Loucy (cell line): ENCODE results near the gene ESD.

Experiments
- H2AFZ ChIP-seq: fragments of 200-600 bp; sonication (generic); 2 replicates; pipeline ENCODE4 v1.6.0; 2016; ENCODE audit warnings: antibody characterized with exemption, mild to moderate bottlenecking, low read length, moderate library complexity
- H3F3A ChIP-seq: fragments of 200-600 bp; 2 replicates; pipeline ENCODE4 v1.6.0; 2016; ENCODE audit warnings: antibody characterized with exemption, low read depth, mild to moderate bottlenecking
- H3K27me3 ChIP-seq: fragments of 200-600 bp; sonication (generic); 2 replicates; pipeline ENCODE4 v1.6.1; 2014; ENCODE audit warnings: low read length, mild to moderate bottlenecking; ENCODE audit not compliant: insufficient read depth, poor library complexity, severe bottlenecking
- H3K36me3 ChIP-seq: fragments of 200-600 bp; sonication (generic); 2 replicates; pipeline ENCODE4 v1.6.1; 2016; ENCODE audit warnings: low read length; ENCODE audit not compliant: insufficient read depth
- H3K4me1 ChIP-seq: fragments of 200-600 bp; sonication (generic); 2 replicates; pipeline ENCODE4 v1.5.1; 2014; ENCODE audit warnings: low read length, mild to moderate bottlenecking; ENCODE audit not compliant: insufficient read depth, poor library complexity, severe bottlenecking
- H3K4me2 ChIP-seq: fragments of 200-600 bp; sonication (generic); 2 replicates; pipeline ENCODE4 v1.6.0; 2014; ENCODE audit warnings: antibody characterized with exemption, low read length, low read depth, mild to moderate bottlenecking; ENCODE audit not compliant: poor library complexity, severe bottlenecking
- H3K4me3 ChIP-seq: fragments of 200-600 bp; sonication (generic); 2 replicates; pipeline ENCODE4 v1.5.1; 2014; ENCODE audit warnings: low read length, mild to moderate bottlenecking, mixed read lengths; ENCODE audit not compliant: poor library complexity, severe bottlenecking
- H3K79me2 ChIP-seq: fragments of 200-600 bp; sonication (generic); 2 replicates; pipeline ENCODE4 v1.6.1; 2014; ENCODE audit warnings: low read length; ENCODE audit not compliant: insufficient read depth
- H3K9ac ChIP-seq: fragments of 200-600 bp; sonication (generic); 2 replicates; pipeline ENCODE4 v1.6.0; 2014; ENCODE audit warnings: mild to moderate bottlenecking, low read depth, low read length, moderate library complexity; ENCODE audit not compliant: poor library complexity, severe bottlenecking
- H3K9me2 ChIP-seq: fragments of 200-600 bp; sonication (generic); replicated peaks from 2 replicates; pipeline ENCODE4 v1.6.1; 2016; ENCODE audit warnings: low read depth, low read length, mixed read lengths
- H3K9me3 ChIP-seq: fragments of 200-600 bp; sonication (generic); 2 replicates; pipeline ENCODE4 v1.6.1; 2014; ENCODE audit warnings: mild to moderate bottlenecking, antibody characterized with exemption, low read length, low read depth; ENCODE audit not compliant: insufficient read depth
- H4K20me1 ChIP-seq: fragments of 200-600 bp; sonication (generic); 2 replicates; pipeline ENCODE4 v1.6.0; 2014; ENCODE audit warnings: antibody characterized with exemption, low read length, mild to moderate bottlenecking; ENCODE audit not compliant: insufficient read depth, poor library complexity, severe bottlenecking
- EZH2phosphoT487 ChIP-seq: fragments of 200-600 bp; IDR thresholded peaks from 2 replicates; pipeline ENCODE4 v1.6.1; 2018; ENCODE audit warnings: antibody characterized with exemption, mild to moderate bottlenecking, moderate library complexity, borderline replicate concordance
- TF ChIP-seq, protein P1 (sequence below): fragments of 200-600 bp; sonication (generic); conservative IDR thresholded peaks from 2 replicates; pipeline ENCODE4 v1.5.1; 2014; ENCODE audit warnings: mild to moderate bottlenecking, antibody characterized with exemption, low read length

Gene ESD

DNA sequence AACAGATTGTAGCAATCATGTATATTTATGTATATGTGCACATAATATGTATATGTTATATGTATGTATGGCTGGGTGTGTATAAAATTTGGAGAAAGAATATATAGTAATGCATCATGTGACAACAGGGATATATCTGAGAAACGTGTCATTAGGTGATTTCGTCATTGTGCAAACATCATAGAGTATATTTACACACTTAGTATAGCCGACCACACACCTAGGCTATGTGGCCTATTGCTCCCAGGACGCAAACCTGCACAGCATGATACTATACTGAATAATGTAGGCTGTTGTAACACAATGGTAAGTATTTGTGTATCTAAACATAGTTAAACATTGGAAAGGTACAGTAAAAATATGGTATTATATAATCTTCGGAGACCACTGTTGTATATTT is 43.8 kb downstream of the ESD start:
- Histone ChIP-seq H3K9ac (no peak overlapping the region), H3K9me2 (no peaks in the 10 kb centered on the region), H4K20me1 (no peaks in the 10 kb centered on the region), H3K36me3 (0 out of 2 replicates have a peak, but pooled peaks cover 3% of the 10 kb centered on the region), H3K27me3 (peaks cover 5% of the 10 kb centered on the region), H2AFZ (no peak overlapping the region), H3K4me2 (no peak overlapping the region), H3F3A (0 out of 2 replicates have a peak, but pooled peaks cover 5% of the 10 kb centered on the region), H3K4me3 (no peak overlapping the region), H3K9me3 (no peaks in the 10 kb centered on the region), H3K4me1 (peaks cover 38% of the 10 kb centered on the region), H3K79me2 (no peaks in the 10 kb centered on the region)
- no peak for TF ChIP-seq EZH2phosphoT487
- TF ChIP-seq, protein P1, sequence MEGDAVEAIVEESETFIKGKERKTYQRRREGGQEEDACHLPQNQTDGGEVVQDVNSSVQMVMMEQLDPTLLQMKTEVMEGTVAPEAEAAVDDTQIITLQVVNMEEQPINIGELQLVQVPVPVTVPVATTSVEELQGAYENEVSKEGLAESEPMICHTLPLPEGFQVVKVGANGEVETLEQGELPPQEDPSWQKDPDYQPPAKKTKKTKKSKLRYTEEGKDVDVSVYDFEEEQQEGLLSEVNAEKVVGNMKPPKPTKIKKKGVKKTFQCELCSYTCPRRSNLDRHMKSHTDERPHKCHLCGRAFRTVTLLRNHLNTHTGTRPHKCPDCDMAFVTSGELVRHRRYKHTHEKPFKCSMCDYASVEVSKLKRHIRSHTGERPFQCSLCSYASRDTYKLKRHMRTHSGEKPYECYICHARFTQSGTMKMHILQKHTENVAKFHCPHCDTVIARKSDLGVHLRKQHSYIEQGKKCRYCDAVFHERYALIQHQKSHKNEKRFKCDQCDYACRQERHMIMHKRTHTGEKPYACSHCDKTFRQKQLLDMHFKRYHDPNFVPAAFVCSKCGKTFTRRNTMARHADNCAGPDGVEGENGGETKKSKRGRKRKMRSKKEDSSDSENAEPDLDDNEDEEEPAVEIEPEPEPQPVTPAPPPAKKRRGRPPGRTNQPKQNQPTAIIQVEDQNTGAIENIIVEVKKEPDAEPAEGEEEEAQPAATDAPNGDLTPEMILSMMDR = no peak

DNA sequence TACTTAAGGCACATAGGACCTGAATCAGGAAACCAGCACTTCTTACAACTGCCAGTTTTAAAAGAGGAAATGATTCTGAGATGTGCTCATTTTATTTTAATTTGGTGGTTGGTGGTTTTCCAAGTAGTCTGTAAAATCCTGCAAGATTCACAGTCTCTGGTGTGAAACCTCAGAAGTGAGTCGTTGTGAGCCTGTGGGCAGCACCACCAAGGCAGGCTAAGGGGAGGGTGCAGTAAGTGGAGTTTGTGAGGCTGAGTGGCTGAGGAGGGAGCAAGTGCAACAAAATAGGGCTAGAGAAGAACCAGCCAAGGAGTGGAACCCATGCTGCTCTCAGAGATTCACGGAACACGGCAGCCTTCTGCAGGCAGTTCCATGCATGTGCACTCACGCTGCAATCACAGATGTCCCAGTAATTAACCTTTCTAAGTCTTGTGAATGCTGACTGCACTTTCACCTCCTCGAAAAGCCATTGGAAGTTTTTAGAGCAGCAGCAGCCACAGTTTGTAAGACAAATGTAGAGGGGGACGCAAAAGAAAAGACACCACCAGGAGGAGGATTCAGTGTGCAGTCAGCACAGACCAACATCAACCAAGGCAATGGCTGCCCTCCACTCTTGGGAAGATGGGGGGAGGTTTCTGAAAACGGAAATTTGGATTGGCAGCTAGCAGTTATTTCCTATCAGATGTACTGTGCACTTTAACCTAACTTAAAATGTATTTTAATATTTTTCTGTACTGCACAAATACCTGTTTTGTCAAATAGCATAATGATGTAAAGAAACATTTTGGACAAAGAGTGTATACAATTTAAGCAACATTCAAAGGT is 44.9 kb downstream of the ESD start:
- Histone ChIP-seq H4K20me1 (no peaks in the 10 kb centered on the region), H3K4me1 (peaks cover 46% of the 10 kb centered on the region), H3F3A (0 out of 2 replicates have a peak, but pooled peaks cover 5% of the 10 kb centered on the region), H3K9me3 (no peaks in the 10 kb centered on the region), H3K79me2 (no peaks in the 10 kb centered on the region), H3K36me3 (0 out of 2 replicates have a peak, but pooled peaks cover 3% of the 10 kb centered on the region), H3K27me3 (peaks cover 5% of the 10 kb centered on the region), H3K4me3 (peak overlapping the region; percentile 50), H3K4me2 (peak overlapping the region; percentile 64), H3K9ac (no peak overlapping the region), H3K9me2 (no peaks in the 10 kb centered on the region), H2AFZ (no peak overlapping the region)
- TF ChIP-seq EZH2phosphoT487 = peak; percentile 93
- TF ChIP-seq, protein P1 = peak; percentile 64

GRCh38 chr13:46749951-46750350 is 47.0 kb downstream of the ESD start:
- no peaks in the 10 kb centered on the region for H4K20me1 ChIP-seq
- peaks cover 5% of the 10 kb centered on the region for H3K27me3 ChIP-seq
- no peak overlapping the region for H3K4me2 ChIP-seq
- H3K79me2 ChIP-seq = no peaks in the 10 kb centered on the region
- no peaks in the 10 kb centered on the region for H3K9me2 ChIP-seq
- peaks cover 46% of the 10 kb centered on the region for H3K4me1 ChIP-seq
- H2AFZ ChIP-seq = no peak overlapping the region
- no peak overlapping the region for H3K9ac ChIP-seq
- H3K36me3 ChIP-seq = 0 out of 2 replicates have a peak, but pooled peaks cover 6% of the 10 kb centered on the region
- no peak for TF ChIP-seq EZH2phosphoT487
- TF ChIP-seq, protein P1 = no peak
- 0 out of 2 replicates have a peak, but pooled peaks cover 5% of the 10 kb centered on the region for H3F3A ChIP-seq
- H3K4me3 ChIP-seq = no peak overlapping the region
- no peaks in the 10 kb centered on the region for H3K9me3 ChIP-seq
